Cerebellar nuclear complex (tissue), 1 donor: ENCODE data around the gene TTC21B.
A peak's percentile ranks its signal among the peaks of the same experiment; 100 is the strongest.
"Not testable (repeated sequence)": the region's sequence is repeated elsewhere in the genome, so short reads cannot be mapped to it uniquely, and the experiment has no call there.

Experiments
- DNase-seq, 2 experiments: peaks; one replicate each; lab custom pipeline; 2025; lab: John Stamatoyannopoulos, UW

The TTC21B gene

GRCh38 chr2:165953655-165954606 is at the start of gene TTC21B:
TSS of gene TTC21B (minus strand) at chr2:165953776. CDS start at chr2:165953705, 71 bp downstream.
- peak; percentile 47 to 82 for DNase-seq

GRCh38 chr2:166000401-166000800 is 46.8 kb upstream of the TTC21B start:
- DNase-seq, result no peak

DNA sequence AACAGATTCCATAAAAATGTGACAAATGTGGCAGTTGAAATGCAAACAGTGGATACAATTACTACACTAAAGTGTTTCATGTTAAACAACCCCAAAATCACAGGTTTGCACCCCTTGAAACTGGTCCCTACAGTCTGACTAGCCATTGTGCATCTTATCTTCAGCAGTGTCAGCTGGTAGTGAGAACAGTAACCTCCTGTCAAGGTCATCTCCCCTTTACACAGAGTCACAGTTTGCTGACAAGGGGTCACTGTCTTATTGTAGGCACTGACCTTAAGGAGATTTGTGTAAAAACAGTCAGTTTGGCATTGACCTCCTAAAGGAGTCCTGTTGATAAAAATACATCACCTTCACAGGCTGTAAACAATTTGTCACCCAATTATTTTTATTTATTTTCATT is 37.3 kb upstream of the TTC21B start:
- DNase-seq, result no peak

GRCh38 chr2:165989851-165990250 is 36.3 kb upstream of the TTC21B start:
- DNase-seq, result no peak

GRCh38 chr2:165985120-165985519 is 31.5 kb upstream of the TTC21B start:
- DNase-seq, result no peak

DNA sequence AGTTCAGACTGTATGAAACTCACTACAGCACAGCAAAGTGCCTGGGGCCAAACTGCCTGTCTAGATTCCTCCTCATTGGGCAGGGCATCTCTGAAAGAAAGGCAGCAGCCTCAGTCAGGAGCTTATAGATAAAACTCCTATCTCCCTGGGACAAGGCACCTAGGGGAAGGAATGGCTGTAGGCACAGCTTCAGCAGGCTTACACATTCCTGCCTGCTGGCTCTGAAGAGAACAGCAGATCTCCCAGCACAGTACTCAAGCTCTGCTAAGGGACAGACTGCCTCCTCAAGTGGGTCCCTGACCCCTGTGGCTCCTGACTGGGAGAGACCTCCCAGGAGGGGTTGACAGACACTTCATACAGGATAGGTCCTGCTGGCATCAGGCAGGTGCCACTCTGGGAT is 18.6 kb upstream of the TTC21B start:
- not testable (repeated sequence) for DNase-seq

GRCh38 chr2:165970663-165971062 is 17.1 kb upstream of the TTC21B start:
- no peak for DNase-seq

DNA sequence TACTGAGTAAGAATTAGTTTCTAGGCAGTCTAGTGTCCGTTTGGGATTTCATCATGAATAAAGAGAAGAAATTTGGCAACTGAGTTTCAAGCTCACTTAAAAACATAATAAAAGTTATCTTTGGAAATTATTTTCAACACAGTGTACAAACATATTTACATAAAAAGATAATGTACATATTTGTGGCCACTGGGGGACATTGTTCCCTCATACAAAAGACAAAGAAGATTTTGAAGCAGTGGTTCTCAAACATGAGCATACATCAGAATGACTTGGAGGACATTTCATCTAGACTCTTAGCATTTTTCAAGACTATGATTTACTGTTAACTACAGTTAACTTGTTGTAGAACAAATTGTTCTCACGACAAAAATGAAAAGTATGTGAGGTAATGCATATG is 15.7 kb upstream of the TTC21B start:
- DNase-seq, result no peak

DNA sequence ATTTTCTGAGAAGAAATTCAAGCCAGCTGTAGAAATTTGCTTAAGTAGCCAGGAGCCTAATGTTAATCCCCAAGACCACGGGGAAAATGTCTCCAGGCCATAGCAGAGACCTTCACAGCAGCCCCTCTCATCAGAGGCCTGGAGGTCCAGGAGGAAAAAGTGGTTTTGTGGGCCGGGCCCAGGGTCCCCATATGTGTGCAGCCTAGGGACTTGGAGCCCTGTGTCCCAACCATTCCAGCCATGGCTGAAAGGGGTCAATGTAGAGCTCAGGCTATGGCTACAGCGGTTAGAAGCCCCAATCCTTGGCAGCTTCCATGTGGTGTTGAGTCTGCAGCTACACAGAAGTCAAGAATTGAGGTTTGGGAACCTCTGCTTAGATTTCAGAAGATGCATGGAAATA is 14.2 kb upstream of the TTC21B start:
- DNase-seq, result no peak

- no peak for DNase-seq
These were observed 8.2 kb upstream of the TTC21B start for GRCh38 chr2:165961818-165962217.

GRCh38 chr2:165959371-165959770 is 5.8 kb upstream of the TTC21B start:
- DNase-seq, result no peak

GRCh38 chr2:165958313-165958960 is 4.9 kb upstream of the TTC21B start:
- no peak for DNase-seq

DNA sequence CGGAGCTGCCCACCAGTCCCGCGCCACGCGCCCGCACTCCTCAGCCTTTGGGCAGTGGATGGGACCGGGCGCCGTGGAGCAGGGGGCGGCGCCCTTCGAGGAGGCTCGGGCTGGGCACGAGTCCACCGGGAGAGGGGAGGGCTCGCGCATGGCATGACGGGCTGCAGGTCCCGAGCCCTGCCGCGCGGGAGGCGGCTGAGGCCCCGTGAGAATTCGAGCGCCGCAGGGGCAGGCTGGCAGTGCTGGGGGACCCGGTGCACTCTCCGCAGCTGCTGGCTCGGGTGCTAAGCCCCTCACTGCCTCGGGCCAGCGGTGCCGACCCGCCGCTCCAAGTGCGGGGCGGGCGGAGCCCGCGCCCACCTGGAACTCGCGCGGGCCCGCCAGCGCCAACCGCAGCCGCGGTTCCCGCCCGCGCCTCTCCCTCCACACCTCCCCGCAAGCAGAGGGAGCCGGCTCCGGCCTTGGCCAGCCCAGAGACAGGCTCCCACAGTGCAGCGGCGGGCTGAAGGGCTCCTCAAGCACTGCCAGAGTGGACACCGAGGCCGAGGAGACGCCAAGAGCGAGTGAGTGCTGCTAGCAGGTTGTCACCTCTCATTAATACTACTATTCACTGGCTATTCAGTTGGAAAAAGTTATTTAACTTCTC is 3.6 kb upstream of the TTC21B start:
- DNase-seq, result no peak

- no peak for DNase-seq
These were observed 296 bp downstream of the TTC21B start for GRCh38 chr2:165953306-165953654.

DNA sequence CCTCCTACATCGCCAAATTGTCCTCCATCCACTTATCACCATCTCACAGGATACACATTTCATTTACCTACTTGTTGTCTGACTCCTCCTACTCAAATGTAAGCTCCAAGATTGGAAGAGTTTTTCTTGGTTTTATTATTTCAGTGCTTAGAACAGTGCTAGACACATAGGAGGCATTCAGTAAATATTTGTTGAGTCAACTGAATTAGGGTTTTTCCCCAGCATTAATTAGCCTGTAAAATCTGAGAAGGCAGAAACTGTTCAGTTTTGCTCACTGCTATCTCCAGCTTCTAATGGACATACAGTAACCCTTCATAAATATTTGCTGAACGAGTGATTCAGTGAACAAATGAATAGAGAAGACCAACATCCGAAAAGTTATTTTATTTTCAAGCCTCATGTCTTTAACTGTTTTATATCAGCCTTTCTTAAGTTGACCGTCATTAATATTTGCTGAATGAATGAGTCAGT is 800 bp downstream of the TTC21B start:
- no peak for DNase-seq

DNA sequence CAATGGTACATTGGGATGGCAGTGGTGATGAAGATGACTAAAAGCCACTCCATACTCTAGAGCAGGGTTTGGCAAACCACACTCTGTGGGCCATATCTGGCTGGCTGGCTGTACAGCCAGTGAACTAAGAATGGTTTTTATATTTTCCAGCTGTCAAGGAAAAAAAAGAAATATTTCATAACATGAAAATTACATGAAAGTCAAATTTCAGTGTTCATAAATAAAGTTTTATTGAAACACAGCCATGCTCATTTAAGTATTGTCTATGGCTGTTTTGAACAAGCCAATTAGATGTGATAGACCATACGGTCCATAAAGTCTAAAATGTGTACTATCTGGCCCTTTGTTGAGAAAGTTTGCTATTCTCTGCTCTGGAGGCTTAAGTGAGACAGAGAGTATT is 1.5 kb downstream of the TTC21B start:
- no peak for DNase-seq

DNA sequence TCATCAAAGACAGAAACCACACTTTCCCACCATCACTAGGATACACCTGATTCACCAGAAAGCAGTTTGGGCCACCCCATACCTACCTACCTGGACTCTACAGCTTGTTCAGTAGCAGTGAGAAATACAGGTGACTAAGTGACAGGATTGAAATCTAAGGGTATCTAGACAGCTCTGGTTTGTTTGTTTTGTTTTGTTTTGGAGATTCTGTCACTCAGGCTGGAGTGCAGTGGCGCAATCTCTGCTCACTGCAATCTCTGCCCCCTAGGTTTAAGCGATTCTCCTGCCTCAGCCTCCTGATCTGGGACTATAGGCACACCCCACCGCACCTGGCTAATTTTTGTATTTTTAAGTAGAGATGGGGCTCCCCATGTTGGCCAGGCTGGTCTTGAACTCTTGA is 3.1 kb downstream of the TTC21B start:
- DNase-seq, result no peak

GRCh38 chr2:165941827-165942226 is 11.7 kb downstream of the TTC21B start:
- DNase-seq, result no peak

DNA sequence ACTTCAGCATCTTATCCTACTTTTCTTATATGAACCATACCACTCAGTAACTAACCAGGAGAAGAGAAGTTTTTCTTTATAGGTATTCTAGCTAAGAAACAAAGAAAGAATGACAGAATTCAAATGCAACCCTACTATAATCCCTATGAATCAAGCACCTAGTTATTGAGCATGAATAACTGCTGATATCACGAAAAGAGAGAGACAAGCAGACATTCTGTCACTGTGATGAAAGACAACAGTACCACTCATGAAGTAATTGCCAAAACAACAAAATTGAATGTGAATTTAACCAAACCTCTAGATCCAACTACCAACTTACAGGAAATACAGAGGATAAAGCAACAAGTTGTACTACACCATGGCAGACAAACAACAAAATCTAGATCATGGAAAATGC is 15.3 kb downstream of the TTC21B start:
- DNase-seq, result no peak

DNA sequence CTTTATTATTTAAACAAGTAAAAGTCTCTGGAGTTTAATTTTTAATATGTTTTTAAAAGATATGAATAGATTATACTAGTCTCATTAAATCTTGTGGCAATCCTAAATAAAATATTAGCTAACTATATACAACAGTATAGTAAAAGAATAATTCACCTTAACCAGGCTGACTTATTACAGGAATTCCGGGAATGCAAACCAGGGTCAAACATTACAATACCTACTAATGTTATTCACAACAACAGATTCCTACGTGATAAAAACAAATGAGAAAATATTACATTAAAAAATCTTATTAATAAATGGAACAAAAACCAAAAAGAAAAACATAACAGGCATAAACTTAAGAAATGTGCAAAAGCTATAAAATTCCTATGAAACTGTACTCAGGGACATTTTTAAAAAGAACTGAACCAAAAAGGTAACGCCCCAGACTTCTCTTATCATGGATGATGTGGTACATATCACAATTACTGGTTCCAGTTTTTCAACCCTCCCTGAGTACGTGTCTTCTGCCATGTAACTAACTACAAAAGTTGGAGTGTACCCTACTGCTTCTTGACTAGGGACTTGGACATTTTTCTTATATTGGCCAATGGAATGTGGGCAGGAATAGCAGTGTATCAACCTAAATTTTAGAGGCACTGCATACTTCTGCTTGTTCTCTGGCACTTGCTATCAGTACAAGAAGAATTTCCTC is 20.2 kb downstream of the TTC21B start:
- no peak for DNase-seq

GRCh38 chr2:165927774-165928173 is 25.8 kb downstream of the TTC21B start:
- no peak for DNase-seq

DNA sequence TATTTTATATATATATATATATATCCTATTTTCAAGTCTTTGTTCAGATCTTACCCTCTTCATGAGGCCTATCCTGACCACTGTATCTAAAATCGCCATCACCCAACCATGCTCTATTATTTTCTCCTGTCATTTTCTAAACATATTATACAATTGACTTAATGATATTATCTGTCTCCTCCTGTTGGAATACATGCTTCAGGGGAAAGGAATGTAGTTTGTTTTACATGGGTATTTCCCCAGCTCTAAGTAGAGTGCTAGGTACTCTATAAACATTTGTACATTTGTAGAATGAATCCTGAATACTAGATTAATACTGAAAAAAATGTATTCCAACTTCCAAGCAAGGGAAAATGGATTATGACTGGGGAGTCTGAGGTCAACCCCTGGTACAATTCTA is 26.2 kb downstream of the TTC21B start:
- no peak for DNase-seq
